Measurements from ENCODE around the gene FADS1. TPM values are rescaled to one million over a fixed set of nuclear protein-coding genes. Genes with fewer than 3 reads are reported as not detected.

The FADS1 gene
- total RNA-seq, 1 experiment from 2014 or later = 45.9 TPM

DNA sequence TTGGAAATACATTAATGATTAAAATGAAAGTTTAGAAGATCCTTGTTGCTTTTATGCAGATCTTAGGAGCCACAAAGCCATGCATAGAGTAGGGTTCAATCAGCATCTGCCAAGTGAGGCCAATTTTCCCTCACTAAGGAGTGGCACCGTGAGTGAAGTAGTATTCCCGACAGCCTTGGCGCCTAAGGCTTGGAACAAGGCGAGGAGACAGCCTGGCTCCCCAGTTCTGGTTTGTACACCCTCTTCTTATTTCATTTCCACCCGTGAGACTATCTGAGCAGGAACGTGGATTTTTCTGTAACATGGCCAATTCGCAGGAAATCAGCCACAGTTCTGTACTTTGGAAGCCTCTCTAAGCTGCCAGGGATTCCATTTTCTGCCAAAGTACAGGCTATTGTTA lies 33.9 kb upstream of the FADS1 start:
- DNase-seq (ENCODE audit: low read depth, low spot score) = no peak
- in situ Hi-C loops (cut with HindIII; ENCODE audit: low pct_unique_long_range_greater_than_20kb, low sequenced_read_pairs) = no loop called here

DNA sequence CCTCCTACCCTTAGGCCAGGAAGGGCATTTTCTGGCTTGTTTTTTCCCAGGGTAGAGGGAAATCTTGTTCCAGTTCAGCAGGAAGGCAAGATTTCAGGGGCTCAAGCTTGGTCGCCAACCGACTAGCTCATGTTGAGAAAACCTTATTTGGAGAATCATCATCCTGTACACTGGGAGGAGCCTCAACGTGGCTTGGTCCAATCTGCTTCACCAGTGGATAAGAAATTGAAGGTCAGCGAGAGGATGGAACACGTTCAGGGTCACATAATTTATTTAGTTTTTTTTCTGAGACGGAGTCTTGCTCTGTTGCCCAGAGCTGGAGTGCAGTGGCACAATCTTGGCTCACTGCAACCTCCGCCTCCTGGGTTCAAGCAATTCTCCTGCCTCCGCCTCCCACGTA lies 31.8 kb upstream of the FADS1 start:
- DNase-seq (ENCODE audit: low read depth, low spot score) = no peak
- in situ Hi-C loops (cut with HindIII; ENCODE audit: low pct_unique_long_range_greater_than_20kb, low sequenced_read_pairs) = no loop called here

DNA sequence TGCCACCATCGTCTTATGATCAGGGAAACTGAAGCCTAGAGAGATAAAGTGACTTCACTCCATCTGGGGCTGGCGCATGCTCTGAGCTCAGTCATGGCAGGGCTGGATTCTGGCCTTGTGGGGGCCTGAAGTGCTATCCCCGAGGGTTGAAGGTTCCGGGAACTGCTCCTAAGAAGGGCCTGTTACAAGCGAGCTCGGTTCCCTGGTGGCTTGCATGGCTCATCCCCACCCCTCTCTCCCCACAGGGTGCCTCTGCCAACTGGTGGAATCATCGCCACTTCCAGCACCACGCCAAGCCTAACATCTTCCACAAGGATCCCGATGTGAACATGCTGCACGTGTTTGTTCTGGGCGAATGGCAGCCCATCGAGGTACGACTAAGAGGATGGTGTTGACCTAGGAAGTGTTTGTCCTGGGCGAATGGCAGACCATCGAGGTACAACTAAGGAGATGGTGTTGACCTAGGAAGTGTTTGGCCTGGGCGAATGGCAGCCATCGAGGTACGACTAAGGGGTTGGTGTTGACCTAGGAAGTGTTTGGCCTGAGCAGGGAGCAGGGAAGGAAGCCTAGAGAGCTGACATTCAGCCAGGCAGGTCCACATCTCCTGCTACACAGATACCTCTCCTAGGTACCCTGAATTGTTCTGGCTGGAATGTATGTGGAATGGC lies 31.2 kb upstream of the FADS1 start:
- DNase-seq (ENCODE audit: low read depth, low spot score) = no peak
- in situ Hi-C loops (cut with HindIII; ENCODE audit: low pct_unique_long_range_greater_than_20kb, low sequenced_read_pairs) = no loop called here

DNA sequence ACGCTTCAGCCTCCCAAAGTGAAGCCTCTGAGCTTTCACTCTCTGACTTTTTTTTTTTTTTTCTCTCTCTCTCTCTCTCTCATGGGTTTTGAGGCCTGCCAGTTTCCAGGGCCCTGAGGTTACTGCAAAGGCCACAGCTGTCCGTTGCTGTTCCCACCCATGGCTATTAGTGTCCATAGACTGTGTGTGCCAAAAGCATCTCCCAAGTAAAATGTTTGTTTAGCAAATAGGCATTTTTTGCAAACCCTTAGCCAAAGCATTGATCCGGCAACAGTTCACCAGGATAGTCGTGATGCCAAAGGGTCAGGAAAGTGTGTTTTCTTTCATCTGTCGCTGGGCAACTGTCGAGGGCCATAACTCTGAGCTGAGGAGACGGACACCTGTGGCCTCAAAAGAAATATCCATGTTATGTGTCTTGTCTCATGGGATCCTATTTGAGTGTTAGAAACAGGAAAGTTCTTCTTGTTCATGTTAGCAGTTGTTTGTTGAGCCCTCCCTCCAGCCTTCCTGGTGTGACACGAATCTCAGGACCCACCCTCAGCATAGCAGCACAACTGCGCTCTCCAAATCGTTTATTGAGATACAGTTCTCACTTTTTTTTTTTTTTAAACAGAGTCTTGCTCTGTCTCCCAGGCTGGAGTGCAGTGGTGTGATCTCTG lies 29.7 kb upstream of the FADS1 start:
- in situ Hi-C loops (cut with HindIII; ENCODE audit: low pct_unique_long_range_greater_than_20kb, low sequenced_read_pairs) = no loop called here
- no peak for DNase-seq (ENCODE audit: low read depth, low spot score)

DNA sequence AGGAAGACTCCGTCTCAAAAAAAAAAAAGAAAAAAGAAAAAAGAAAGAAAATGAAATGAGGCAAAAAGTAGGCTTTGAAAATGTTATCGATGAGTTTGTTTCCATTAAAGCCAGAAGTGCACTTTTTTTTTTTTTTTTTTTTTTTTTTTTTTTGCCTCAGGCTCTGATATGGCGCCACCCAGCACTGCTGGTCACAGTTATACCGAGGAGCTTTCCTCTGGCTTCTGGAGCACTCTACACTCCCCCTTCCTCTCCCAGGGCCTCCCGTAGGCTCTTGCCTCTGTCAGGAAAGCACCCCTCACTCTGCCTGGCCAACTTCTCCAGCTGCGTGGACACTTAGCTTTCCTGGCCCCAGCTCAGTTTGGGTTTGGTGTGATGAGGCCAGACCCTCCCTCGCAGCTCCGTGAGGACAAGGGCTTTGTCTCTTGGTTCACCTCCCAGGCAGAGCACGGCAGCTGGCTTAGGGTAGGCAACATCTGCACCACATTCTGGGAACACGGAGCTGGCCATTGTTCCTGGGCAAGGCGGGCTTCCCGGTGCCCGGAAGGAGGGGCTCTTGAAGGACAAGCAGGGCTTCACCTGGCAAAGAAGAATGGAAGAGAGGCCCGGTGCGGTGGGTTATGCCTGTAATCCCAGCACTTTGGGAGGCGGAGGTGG lies 28.2 kb upstream of the FADS1 start:
- in situ Hi-C loops (cut with HindIII; ENCODE audit: low pct_unique_long_range_greater_than_20kb, low sequenced_read_pairs) = no loop called here
- no peak for DNase-seq (ENCODE audit: low read depth, low spot score)

DNA sequence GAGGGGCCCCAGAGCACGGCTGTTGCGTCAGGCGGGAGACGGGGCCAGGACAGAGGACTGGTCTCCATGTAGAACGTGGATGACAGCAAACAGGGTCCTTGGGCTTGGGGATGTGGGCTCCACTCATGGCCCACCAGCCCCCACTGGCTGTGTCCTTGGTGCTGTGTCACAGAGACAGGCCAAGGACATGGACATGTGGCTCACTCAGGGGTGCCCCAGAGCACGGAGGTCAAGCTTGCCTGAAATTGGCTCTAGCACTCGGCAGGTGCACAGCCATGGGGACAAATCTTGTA lies 25.7 kb upstream of the FADS1 start:
- DNase-seq (ENCODE audit: low read depth, low spot score) = no peak
- in situ Hi-C loops (cut with HindIII; ENCODE audit: low pct_unique_long_range_greater_than_20kb, low sequenced_read_pairs) = no loop called here

DNA sequence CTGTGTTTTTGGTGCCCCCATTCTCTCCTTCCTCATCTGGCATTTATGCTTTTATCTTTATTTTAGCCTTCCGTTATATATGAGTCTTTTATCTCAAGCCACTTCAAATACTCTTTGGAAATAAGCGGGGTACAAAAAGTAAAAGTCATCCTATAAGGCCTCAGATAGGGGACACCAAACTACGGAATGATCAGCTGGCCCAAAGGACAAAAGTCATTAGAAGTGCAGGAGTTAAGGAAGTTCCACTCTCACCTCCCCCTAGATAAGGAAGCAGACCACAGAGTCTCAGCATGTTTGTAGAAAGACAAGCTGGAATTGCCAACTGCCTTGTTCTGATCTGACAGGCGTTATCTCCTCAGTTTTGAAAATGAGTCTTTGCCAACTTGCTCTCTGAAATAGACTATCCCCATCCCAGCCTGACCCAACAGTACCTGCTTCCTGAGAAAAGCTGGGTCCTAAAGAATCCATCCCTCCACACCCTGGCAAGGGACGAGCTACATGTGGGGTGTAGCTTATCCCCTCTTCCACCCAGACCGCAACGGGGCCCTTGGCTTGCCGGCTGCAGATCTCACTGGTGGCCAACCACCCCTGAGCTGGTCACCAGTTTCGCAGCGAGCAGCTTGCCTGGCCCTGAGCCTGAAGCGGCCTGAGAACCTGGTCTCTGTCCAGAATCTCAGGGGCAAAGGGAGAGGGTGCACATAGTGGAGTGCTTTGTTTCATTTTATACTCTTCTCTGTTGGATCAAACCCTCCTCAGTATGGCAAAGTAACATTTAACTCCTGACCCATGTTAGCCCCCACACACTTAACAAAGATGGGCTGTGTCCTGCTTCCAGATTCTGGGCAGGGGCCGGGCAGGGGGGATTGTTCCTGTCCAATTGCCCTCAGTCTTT lies 25.1 kb upstream of the FADS1 start:
- in situ Hi-C loops (cut with HindIII; ENCODE audit: low pct_unique_long_range_greater_than_20kb, low sequenced_read_pairs) = no loop called here
- no peak for DNase-seq (ENCODE audit: low read depth, low spot score)

DNA sequence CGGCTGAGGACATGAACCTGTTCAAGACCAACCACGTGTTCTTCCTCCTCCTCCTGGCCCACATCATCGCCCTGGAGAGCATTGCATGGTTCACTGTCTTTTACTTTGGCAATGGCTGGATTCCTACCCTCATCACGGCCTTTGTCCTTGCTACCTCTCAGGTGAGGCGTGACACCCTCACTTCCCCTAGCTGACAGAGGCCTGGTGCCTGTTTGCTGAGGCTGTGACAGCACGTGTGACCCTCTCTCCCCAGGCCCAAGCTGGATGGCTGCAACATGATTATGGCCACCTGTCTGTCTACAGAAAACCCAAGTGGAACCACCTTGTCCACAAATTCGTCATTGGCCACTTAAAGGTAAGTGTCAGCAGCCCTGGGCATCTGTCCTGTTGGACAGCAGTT lies 23.6 kb upstream of the FADS1 start:
- in situ Hi-C loops (cut with HindIII; ENCODE audit: low pct_unique_long_range_greater_than_20kb, low sequenced_read_pairs) = no loop called here
- DNase-seq (ENCODE audit: low read depth, low spot score) = no peak

DNA sequence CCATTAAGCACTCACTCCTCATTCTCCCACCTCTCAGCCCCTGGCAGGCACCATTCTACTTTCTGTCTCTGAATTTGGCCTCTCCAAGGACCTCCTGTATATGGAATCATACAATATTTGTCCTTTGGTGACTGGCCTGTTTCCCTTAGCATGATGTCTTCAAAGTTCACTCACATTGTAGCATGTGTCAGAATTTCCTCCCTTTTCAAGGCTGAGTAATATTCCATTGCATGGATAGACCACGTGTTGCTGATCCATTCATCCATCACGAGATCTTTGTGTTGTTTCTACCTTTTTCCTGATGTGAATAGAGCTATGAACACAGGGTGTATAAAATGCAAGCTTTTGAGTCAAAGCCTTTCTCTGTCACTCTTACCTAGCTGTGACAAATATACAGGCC lies 22.9 kb upstream of the FADS1 start:
- in situ Hi-C loops (cut with HindIII; ENCODE audit: low pct_unique_long_range_greater_than_20kb, low sequenced_read_pairs) = no loop called here
- DNase-seq (ENCODE audit: low read depth, low spot score) = no peak

DNA sequence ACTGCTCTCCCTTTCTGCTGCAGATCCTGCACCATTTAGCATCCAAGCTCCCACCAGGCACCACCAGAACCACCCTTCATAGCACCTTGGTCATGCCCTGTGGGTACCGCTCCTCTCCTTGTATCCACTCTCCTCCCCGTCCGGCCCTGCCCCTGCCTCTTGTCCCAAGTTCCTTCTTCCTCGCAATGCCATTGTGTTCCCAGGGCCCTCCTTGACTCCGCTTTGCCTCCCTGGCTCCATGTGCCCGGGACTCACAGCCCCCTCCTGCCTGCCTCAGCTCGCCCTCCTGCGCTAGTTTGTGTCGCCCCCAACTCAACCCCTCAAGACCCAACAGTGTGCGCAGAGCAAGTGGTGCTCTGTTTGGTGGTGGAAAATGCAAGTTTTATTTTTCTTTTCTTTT lies 22.1 kb upstream of the FADS1 start:
- in situ Hi-C loops (cut with HindIII; ENCODE audit: low pct_unique_long_range_greater_than_20kb, low sequenced_read_pairs) = no loop called here
- DNase-seq (ENCODE audit: low read depth, low spot score) = no peak

DNA sequence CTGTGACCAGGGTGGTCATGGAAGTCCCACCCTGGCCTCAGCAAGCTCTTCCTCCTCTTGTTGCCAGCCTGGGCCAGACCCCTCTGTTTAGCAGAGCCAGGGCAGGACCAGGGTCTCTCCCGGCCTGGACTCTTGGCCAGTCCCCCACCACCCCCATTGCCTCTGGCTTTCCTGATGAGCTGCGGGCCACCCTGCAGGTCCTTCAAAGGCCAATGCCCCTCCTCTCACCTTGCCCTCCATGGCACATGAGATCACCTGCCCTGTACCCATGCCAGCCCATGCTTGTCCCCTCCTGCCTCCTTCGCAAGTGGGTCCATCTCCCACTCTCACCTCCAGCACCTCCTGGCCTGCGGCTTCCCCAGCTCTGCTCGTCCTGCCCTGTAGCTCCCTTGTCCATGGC lies 21.7 kb upstream of the FADS1 start:
- no peak for DNase-seq (ENCODE audit: low read depth, low spot score)
- in situ Hi-C loops (cut with HindIII; ENCODE audit: low pct_unique_long_range_greater_than_20kb, low sequenced_read_pairs) = no loop called here

DNA sequence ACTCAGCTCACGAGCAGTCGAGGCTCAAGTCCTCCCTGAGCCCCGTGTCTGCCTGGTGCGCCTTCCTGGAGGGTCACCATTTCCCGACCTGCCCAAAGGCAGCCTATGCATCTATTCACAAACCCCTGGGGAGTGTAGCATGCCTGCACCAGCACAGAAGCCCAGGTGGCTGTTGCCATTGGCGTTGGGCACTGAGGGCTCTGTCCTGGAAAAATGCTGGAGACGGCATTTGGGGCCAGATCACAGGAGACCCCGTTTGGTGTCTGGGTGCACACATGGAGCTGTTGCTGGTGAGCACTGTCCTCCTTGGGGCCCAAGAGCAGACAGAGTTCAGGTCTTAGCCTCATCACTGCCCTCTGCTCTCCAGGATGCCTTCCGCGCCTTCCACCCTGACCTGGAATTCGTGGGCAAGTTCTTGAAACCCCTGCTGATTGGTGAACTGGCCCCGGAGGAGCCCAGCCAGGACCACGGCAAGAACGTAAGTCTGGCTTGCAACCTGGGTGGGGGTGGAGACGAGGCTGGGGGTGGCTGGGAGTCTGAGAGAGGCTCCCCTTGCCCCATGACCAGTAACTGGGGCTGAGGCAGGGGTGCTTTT lies 20.7 kb upstream of the FADS1 start:
- DNase-seq (ENCODE audit: low read depth, low spot score) = no peak
- in situ Hi-C loops (cut with HindIII; ENCODE audit: low pct_unique_long_range_greater_than_20kb, low sequenced_read_pairs) = no loop called here

DNA sequence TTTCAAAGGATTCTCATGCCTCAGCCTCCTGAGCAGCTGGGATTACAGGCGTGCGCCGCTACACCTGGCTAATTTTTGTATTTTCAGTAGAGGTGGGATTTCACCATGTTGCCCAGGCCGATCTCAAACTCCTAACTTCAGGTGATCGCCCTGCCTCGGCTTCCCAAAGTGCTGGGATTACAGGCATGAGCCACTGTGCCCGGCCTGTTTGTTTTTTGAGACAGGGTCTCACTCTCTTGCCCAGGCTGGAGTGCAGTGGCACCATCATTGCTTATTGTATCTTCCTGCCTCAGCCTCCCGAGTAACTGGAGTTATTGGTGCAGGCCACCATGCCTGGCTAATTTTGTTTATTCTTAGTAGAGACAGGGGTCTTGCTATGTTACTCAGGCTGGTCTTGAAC lies 19.4 kb upstream of the FADS1 start:
- DNase-seq (ENCODE audit: low read depth, low spot score) = no peak
- in situ Hi-C loops (cut with HindIII; ENCODE audit: low pct_unique_long_range_greater_than_20kb, low sequenced_read_pairs) = no loop called here

DNA sequence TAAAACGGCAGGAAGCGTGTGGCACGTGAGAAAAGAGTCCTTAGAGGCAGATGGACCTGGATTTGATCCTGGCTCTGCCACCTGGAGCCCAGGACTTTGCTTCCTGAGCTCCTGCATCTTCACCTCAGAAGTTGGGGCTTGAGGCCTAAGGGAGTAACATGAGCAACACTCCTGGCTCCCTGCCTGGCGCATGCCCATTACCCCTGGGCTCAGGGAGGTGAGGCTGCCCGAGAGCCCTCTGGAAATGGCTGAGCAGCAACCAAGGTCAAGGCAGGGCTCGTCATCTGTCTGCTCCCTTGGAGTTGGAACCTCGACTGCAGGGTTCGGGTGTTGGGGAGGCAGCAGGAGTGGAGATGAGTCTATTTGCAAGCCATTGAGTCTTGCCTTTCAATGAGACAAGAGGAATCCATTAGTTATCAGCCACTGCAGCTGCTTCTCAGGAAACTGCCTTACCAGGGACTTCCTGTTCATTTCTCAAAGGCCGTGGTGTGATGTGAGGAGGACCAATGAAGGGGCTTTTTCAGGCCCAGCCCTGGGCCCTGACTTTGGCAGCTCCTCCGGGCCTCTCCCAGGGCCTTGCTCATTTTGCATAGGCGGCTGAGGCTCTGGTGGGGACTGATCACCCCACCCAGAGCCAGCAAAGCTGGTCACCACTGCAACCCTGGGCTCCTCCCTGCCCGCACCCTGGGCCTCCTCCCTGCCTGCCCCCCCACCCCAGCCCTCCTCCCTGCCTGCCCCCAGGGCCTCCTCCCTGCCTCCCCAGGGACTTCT lies 17.7 kb upstream of the FADS1 start:
- in situ Hi-C loops (cut with HindIII; ENCODE audit: low pct_unique_long_range_greater_than_20kb, low sequenced_read_pairs) = no loop called here
- no peak for DNase-seq (ENCODE audit: low read depth, low spot score)

DNA sequence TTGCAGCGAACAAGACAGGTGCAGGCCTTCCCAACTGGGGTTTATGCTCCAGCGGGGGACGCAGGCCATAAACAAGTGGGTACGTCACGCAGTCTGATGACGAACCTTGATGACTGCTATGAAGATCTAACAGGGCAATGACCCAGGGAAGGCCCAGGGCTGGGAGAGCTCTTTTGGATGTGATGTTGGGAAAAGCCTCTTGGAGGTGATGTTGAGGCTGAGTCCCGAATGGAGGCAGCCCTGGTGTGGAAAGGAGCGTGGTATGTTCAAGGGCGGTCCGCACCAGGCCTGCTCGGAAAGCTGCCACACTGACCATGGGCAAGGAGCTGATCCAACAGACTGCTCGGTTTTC lies 17.1 kb upstream of the FADS1 start:
- in situ Hi-C loops (cut with HindIII; ENCODE audit: low pct_unique_long_range_greater_than_20kb, low sequenced_read_pairs) = no loop called here
- no peak for DNase-seq (ENCODE audit: low read depth, low spot score)

DNA sequence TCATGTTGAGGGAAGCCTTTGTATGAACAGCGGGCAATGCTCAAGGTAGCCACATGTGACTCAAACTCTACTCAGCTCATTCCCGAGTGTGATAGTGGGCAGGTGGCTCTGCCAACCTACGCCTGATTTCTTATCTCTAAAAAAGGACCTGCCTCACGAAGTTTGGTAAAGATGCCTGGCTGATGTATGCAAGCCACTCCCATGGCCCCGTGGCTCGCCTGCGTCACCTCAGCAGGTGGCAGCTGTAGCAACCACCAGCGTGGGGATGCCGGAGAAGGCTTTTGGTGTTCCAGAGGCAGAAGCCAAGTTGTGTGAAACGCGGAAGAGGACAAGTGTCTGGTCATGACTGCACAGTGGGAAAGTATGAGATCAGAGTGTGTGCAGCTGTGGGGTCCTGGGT lies 16.7 kb upstream of the FADS1 start:
- in situ Hi-C loops (cut with HindIII; ENCODE audit: low pct_unique_long_range_greater_than_20kb, low sequenced_read_pairs) = no loop called here
- DNase-seq (ENCODE audit: low read depth, low spot score) = no peak

DNA sequence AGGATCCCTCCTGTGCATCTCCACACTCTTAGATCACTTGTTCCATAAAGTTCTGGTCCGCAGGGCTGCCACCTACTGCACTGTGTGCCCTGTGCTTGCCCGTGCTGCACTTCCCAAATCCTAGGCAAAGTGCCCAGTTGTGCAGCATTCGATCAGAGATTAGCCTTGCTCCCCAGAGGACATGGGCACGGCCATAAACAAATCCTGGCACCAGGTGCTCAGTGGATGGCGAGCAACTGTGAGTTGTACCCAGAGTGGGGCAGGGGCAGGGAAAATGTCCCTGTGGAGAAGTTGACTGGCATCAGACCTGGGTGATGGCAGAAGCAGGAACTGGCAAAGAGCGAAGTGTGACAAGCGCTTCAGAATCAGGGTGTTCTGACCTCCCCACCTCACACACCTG lies 16.0 kb upstream of the FADS1 start:
- in situ Hi-C loops (cut with HindIII; ENCODE audit: low pct_unique_long_range_greater_than_20kb, low sequenced_read_pairs) = no loop called here
- no peak for DNase-seq (ENCODE audit: low read depth, low spot score)

DNA sequence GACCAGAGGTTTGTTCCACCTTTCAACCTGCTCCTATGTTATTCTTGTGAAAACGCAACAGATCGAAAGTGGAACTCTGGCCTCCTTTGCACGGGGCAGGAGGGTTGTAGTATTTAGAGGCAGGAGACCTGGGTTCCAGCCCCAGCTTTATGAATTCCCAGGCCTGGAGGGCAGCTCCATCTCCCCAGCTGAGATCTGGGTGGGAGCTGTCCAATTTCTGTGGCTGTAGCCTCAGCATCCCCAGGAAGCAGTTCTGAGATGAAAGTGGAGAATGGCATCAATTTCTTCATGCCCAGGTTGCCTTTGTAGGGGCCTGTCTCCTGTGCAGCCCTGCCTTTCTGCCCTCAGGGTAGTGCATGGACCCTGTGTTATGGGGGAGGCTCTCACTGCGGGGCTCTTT lies 15.4 kb upstream of the FADS1 start:
- in situ Hi-C loops (cut with HindIII; ENCODE audit: low pct_unique_long_range_greater_than_20kb, low sequenced_read_pairs) = no loop called here

More for the DNA sequence above, 15.4 kb upstream of the FADS1 start:
- DNase-seq (ENCODE audit: low read depth, low spot score) = no peak
